IPS DF 6.9 (cell line): ENCODE data around the gene IL1R2.

Source experiments
- DNase-seq: peaks from one replicate; pipeline ENCODE4 v3.0.0-alpha.2; 2013; ENCODE audit warnings: low read depth, low spot score
- H3K27ac ChIP-seq: one replicate; pipeline ENCODE4 v1.5.1; 2013; ENCODE audit warnings: low read length, control low read depth
- H3K27me3 ChIP-seq: 2 replicates; pipeline ENCODE4 v1.6.1; 2013; ENCODE audit warnings: mild to moderate bottlenecking, low read length; ENCODE audit not compliant: control insufficient read depth, insufficient read depth
- H3K36me3 ChIP-seq: 2 replicates; pipeline ENCODE4 v1.6.1; 2013; ENCODE audit warnings: low read length; ENCODE audit not compliant: control insufficient read depth, insufficient read depth
- H3K4me1 ChIP-seq: 2 replicates; pipeline ENCODE4 v1.6.1; 2013; ENCODE audit warnings: low read length; ENCODE audit not compliant: control insufficient read depth, insufficient read depth
- H3K4me3 ChIP-seq: 2 replicates; pipeline ENCODE4 v1.5.1; 2013; ENCODE audit warnings: mild to moderate bottlenecking, low read length
- H3K9me3 ChIP-seq: 2 replicates; pipeline ENCODE4 v1.6.1; 2013; ENCODE audit warnings: low read length, inconsistent platforms; ENCODE audit not compliant: control insufficient read depth, insufficient read depth
- WGBS: extraction: QIAGEN DNeasy Blood & Tissue Kit; methylation state at CpG from one replicate; pipeline ENCODE4 v1.1.7; 2013; ENCODE audit warnings: mixed read lengths, missing lambda C conversion rate; ENCODE audit not compliant: insufficient read length, insufficient coverage; 5-methylcytosine and 5-hydroxymethylcytosine counted together

IL1R2 gene, protein sequence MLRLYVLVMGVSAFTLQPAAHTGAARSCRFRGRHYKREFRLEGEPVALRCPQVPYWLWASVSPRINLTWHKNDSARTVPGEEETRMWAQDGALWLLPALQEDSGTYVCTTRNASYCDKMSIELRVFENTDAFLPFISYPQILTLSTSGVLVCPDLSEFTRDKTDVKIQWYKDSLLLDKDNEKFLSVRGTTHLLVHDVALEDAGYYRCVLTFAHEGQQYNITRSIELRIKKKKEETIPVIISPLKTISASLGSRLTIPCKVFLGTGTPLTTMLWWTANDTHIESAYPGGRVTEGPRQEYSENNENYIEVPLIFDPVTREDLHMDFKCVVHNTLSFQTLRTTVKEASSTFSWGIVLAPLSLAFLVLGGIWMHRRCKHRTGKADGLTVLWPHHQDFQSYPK

DNA sequence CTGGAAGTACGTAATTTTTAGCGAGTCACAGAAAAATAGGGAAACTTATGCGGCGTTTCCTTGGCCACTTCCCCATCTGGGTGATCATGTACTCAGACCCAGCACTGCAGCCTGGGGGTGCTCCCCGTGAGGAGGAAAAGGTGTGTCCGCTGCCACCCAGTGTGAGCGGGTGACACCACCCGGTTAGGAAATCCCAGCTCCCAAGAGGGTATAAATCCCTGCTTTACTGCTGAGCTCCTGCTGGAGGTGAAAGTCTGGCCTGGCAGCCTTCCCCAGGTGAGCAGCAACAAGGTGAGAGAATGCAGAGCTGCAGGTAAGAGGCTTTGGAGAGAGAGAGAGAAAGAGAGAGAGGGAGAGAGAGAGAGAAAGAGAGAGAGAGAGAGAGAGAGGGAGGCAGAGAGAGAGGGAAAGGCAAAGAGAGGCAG lies at the start of gene IL1R2:
Gene IL1R2, plus strand, starts transcription at position 240 of the 425 bp plus-strand sequence. CDS start 16,616 bp downstream, outside the sequence.
- no peak for DNase-seq
- no peaks in the 10 kb centered on the region for H3K4me1 ChIP-seq
- H3K9me3 ChIP-seq, result no peaks in the 10 kb centered on the region
- H3K36me3 ChIP-seq, result no peaks in the 10 kb centered on the region
- no peak within 1 kb of the TSS for H3K27ac ChIP-seq
- no CpG with 5 or more reads among the region's 8 CpGs for WGBS
- no peak within 1 kb of the TSS for H3K4me3 ChIP-seq
- no peaks in the 10 kb centered on the region for H3K27me3 ChIP-seq

DNA sequence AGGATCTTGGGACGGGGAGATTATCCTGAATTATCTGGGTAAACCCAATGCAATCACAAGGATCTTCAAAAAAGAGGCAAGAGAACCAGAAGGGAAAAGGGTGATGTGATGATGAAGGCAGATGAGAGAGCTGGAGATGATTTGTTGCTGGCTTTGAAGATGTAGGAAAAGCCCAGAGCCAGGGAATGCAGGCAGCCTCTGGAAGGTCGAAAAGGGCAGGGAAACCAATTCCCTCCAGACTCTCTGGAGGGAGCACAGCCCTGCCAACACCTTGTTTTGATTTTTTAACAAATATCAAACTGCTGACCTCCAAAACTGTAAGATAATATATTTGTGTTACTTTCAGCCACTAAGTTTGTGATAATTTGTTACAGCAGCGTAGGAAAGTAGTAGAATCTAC lies 48.9 kb upstream of the IL1R2 start:
- Histone ChIP-seq H3K27me3 (no peaks in the 10 kb centered on the region), H3K4me3 (no peak overlapping the region), H3K4me1 (no peaks in the 10 kb centered on the region), H3K9me3 (no peaks in the 10 kb centered on the region), H3K36me3 (no peaks in the 10 kb centered on the region), H3K27ac (no peak overlapping the region)
- no peak for DNase-seq
- WGBS, result no CpG with 5 or more reads among the region's 3 CpGs

DNA sequence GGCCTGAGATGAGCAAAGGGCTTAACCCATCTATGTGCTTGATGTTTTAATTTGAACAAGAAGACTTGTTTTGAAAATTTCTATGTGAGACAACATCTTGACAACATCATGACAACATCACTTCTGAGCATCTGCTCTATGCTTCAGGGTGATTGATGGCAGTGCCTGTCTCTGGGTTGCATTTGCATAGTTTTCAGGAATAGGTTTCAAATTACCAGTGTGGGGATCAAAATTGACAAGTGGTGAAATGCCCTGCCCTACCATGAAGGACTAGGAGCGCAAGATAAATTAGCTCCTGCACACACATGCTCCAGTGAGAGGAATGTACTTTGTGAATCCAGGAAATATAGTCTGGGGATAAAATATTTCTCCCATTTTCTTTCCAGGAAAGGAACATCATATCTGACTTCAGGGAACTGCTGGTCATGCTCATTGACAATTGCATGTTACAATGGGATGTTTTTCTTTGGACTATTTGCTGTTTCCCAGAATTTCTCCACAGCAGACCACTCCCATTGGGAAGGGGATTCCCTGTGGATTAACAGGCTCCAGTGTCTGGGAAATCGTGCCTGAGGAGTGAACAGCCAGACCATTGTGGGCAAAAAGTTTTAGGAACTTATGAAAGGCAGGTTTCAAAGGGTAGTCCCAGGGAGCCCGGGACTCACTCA lies 45.3 kb upstream of the IL1R2 start:
- no peaks in the 10 kb centered on the region for H3K36me3 ChIP-seq
- no peaks in the 10 kb centered on the region for H3K27me3 ChIP-seq
- H3K4me1 ChIP-seq, result no peaks in the 10 kb centered on the region
- no peak overlapping the region for H3K27ac ChIP-seq
- no peak for DNase-seq
- H3K4me3 ChIP-seq, result no peak overlapping the region
- no peaks in the 10 kb centered on the region for H3K9me3 ChIP-seq
- WGBS, result no CpG with 5 or more reads among the region's 3 CpGs

DNA sequence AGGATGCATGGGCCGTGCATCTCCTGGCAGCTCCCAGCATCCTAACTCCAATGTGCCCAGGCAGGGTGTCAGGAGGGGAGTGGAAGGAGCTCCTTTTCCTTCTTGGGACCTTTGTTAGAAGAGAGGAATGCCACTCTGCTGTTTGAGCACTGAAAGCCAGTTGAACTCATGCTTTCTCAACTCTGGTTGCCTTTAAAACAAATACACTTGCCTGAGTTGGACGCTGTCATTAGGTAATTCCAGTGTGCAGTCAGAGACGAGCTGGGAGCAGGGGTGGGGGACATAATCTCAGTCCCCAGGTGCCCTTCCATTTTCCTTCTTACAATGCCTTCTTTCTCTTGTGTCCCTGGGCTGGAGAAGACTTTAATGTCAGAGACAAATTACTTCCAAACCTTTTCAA lies 44.4 kb upstream of the IL1R2 start:
- no peaks in the 10 kb centered on the region for H3K36me3 ChIP-seq
- no peak overlapping the region for H3K27ac ChIP-seq
- H3K27me3 ChIP-seq, result no peaks in the 10 kb centered on the region
- no peaks in the 10 kb centered on the region for H3K9me3 ChIP-seq
- no peak overlapping the region for H3K4me3 ChIP-seq
- no peaks in the 10 kb centered on the region for H3K4me1 ChIP-seq
- WGBS, result no CpG with 5 or more reads among the region's 3 CpGs
- DNase-seq, result no peak

DNA sequence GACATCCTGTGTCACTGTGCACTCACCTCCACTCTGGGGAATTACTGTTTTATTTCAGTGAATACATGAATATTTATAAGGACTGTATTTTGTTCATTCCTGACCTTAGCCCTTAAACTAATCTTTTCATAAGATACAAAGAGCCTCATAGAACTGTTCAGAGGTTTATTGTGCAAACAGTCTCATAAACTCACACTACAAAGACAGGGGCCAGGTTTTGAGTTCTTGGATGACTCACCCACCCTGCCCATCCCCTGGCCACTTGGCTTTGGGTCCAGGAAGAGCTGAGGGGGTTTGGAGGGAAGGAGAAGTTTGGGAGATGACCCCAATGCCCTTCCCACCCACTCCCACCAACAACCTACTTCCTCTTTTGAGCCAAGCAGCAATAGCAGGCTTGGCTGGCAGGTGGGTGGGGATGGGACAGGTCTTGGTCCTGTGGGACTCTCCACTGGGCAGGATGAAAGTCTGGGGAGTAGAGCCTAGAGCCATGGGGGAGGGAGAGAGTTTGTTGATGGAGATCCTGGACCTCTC lies 43.1 kb upstream of the IL1R2 start:
- H3K4me1 ChIP-seq, result no peaks in the 10 kb centered on the region
- no peak overlapping the region for H3K27ac ChIP-seq
- no peaks in the 10 kb centered on the region for H3K27me3 ChIP-seq
- no peak overlapping the region for H3K4me3 ChIP-seq
- no peak for DNase-seq
- H3K36me3 ChIP-seq, result no peaks in the 10 kb centered on the region
- H3K9me3 ChIP-seq, result no peaks in the 10 kb centered on the region

DNA sequence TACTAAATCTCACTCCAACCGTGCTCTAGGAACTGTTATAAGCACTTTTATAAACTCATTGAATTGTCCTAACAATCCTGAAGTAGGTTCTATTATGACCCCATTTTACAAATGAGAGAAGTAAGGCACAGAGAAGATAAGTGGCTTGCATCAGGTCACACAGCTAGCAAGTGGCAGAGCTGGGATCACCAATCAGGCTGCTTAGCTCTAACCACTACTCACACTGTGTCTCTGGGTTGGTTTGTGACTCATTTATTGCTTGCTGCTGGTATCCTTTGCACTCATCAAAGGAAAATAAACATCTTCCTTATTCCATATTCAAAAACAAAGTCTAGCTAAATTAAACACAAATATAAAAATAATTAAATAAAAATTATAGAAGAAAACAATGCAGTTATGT lies 42.5 kb upstream of the IL1R2 start:
- DNase-seq, result no peak
- no peaks in the 10 kb centered on the region for H3K36me3 ChIP-seq
- no CpG with 5 or more reads among the region's 1 CpG for WGBS

DNA sequence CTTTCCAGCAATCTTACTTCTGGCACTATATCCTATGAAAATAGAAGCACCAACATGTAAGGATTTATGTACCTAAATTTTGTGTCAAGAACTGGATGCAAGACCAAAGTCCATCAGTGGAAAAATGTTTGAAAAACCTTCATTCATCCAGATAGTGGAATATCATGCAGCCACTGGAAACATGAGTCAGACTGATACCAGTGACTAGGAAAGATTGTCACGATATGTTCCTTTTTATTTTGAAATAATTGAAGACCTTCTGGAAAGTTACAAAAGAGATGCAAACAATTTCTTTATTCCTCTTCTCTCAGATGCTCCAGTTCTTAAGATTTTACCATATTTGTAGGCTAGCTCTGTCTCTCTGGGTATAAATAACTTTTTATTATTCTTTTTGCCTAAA lies 40.5 kb upstream of the IL1R2 start:
- no CpG with 5 or more reads among the region's 1 CpG for WGBS
- Histone ChIP-seq H3K36me3 (no peaks in the 10 kb centered on the region), H3K9me3 (no peaks in the 10 kb centered on the region), H3K4me1 (no peaks in the 10 kb centered on the region), H3K4me3 (no peak overlapping the region), H3K27me3 (no peaks in the 10 kb centered on the region), H3K27ac (no peak overlapping the region)
- DNase-seq, result no peak

More for the DNA sequence above, 42.5 kb upstream of the IL1R2 start:
- no peaks in the 10 kb centered on the region for H3K9me3 ChIP-seq
- no peaks in the 10 kb centered on the region for H3K27me3 ChIP-seq
- H3K4me1 ChIP-seq, result no peaks in the 10 kb centered on the region
- H3K27ac ChIP-seq, result no peak overlapping the region
- no peak overlapping the region for H3K4me3 ChIP-seq

DNA sequence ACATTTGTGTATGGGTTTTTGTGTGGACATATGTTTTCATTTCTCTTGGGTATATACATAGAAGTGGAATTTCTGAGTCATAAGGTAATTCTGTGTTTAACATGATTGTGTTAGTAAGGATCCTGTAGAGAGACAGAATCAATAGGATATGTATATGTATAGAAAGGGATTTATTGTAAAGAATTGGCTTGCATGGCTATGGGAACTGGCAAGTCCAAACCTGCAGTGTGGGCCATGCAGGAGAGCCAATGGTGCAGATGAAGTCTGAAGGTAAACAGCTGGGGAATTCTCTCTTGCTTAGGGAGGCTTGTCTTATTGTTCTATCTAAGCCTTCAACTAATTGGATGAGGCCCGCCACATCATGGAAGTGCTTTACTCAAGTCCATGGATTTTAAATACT lies 39.2 kb upstream of the IL1R2 start:
- no peaks in the 10 kb centered on the region for H3K4me1 ChIP-seq
- no peaks in the 10 kb centered on the region for H3K36me3 ChIP-seq
- no peak overlapping the region for H3K4me3 ChIP-seq
- no peak overlapping the region for H3K27ac ChIP-seq
- WGBS, result no CpG with 5 or more reads among the region's 1 CpG
- no peaks in the 10 kb centered on the region for H3K27me3 ChIP-seq
- DNase-seq, result no peak
- no peaks in the 10 kb centered on the region for H3K9me3 ChIP-seq

DNA sequence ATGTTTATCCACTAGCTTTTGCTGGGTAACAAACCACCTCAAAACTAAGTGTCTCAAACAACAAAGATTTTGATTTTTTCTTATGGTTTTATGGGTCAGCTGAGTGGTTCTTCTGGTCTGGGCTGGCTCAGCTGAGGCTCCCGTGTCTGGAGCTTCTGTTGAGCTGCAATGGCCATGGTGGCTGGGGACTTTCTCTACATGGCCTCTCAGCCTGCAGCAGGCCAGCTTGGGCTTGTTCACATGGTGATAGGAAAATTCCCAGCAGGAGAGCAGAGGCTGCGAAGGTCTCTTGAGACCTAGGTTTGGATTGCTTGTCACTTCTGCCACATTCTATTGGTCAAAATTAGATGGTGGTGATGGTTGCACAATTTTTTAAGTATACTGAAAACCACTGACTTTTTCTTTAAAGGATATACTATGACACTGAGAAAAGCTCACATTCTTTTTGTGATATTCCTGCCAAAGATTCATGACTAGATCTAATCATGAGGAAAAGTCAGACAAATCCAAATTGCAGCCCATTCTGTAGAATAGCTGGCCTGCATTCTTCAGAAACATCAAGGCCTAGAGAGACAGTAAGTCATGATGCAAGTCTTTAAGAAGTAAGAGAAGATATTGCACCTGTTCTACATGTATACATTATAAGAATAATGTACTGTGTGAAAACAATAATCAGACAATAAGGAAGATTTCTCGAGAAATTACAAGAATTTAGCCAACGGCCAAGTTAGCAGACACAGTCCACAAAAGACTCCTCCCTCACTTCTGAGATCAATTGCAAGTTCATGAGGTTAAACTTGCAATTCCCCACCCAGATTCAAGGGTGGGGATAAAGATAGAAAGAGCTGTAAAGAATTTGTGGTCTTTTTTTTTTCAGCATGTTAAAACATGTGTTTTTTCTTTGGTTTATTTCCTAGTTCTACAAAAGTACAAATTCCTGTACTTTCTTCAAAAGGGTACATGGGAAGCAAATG lies 35.0 kb upstream of the IL1R2 start:
- DNase-seq, result no peak
- no CpG with 5 or more reads among the region's 4 CpGs for WGBS
- Histone ChIP-seq H3K36me3 (no peaks in the 10 kb centered on the region), H3K27ac (no peak overlapping the region), H3K27me3 (no peaks in the 10 kb centered on the region), H3K9me3 (no peaks in the 10 kb centered on the region), H3K4me1 (no peaks in the 10 kb centered on the region), H3K4me3 (no peak overlapping the region)

DNA sequence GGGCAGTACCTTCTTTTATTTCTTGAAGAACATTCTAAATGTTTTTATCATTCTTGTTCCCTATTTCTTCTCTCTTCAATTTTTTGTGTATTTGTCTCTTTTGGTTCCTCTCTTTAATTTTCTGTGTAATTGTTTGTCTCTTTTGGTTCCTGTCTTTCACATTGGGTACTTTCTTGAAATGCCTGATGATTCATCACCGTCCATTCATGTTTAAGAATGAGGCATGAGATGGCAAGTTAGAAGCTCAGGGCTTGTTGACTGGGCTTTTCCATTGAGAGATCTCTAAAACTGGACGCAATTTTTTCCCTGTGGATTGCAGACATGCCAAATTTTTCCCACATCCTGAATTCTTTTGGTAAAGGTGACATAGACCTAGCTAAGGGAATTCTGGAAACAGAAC lies 33.7 kb upstream of the IL1R2 start:
- WGBS, result no CpG with 5 or more reads among the region's 2 CpGs
- H3K4me3 ChIP-seq, result no peak overlapping the region

More for the DNA sequence above, 33.7 kb upstream of the IL1R2 start:
- DNase-seq, result no peak
- H3K27ac ChIP-seq, result no peak overlapping the region
- no peaks in the 10 kb centered on the region for H3K36me3 ChIP-seq
- H3K4me1 ChIP-seq, result peaks cover 3% of the 10 kb centered on the region; the same call in 1 of the 2 replicates
- no peaks in the 10 kb centered on the region for H3K9me3 ChIP-seq
- no peaks in the 10 kb centered on the region for H3K27me3 ChIP-seq
